ENCODE measurements around the gene RICTOR. TPM values are rescaled to one million over a fixed set of nuclear protein-coding genes. Genes with fewer than 3 reads are reported as not detected.
A peak's percentile ranks its signal among the peaks of the same experiment; 100 is the strongest.

RICTOR gene
- total and polyA plus RNA-seq, 9 of the 15 experiments (the other 6 are each of a cell fraction or from before 2014, with no cell fraction given), result 13.9 to 46.6 (median 22.6) TPM

GRCh38 chr5:39074017-39074814 is at the start of gene RICTOR (continued):
- TF ChIP-seq CHD7 (IDR thresholded peaks at IDR 0.05; ENCODE audit: low read depth, low read length) (no peak), RFX5 (IDR thresholded peaks at IDR 0.05; ENCODE audit: low read depth, low read length) (no peak), STAT5B (CRISPR knock-in tag; IDR thresholded peaks at IDR 0.05) (no peak), ZFPM2 (CRISPR knock-in tag; IDR thresholded peaks at IDR 0.05) (no peak), SNAPC5 (CRISPR knock-in tag; IDR thresholded peaks at IDR 0.05) (no peak), HIVEP1 (CRISPR knock-in tag; IDR thresholded peaks at IDR 0.05) (0 out of 2 replicates have a peak, but pooled peaks have one; percentile 11), DDX20 (tag; IDR thresholded peaks at IDR 0.05; ENCODE audit: low read depth) (no peak), NR1H2 (CRISPR knock-in tag; IDR thresholded peaks at IDR 0.05) (no peak), MLX (CRISPR knock-in tag; conservative IDR thresholded peaks at IDR 0.05) (0 out of 4 replicates have a peak, but pooled peaks of 1 of the 2 experiments have one; percentile 49), ATF1 (CRISPR knock-in tag; IDR thresholded peaks at IDR 0.05) (no peak), ATF1 (tag; IDR thresholded peaks at IDR 0.05) (no peak), DEAF1 (CRISPR knock-in tag; IDR thresholded peaks at IDR 0.05) (no peak), SAP30 (IDR thresholded peaks at IDR 0.05; ENCODE audit: borderline replicate concordance, insufficient read depth, low read depth, low read length, poor library complexity, severe bottlenecking) (no peak), MCM2 (IDR thresholded peaks at IDR 0.05; ENCODE audit: low read depth) (no peak)
